Liver (tissue), 9 donors: ENCODE measurements around the gene PARVG. TPM values are rescaled to one million over a fixed set of nuclear protein-coding genes. Genes with fewer than 3 reads are reported as not detected.

ENCODE experiments used
- DNase-seq: peaks from one replicate; pipeline ENCODE4 v3.0.0-alpha.2; 2017; ENCODE audit warnings: low spot score
- H3K27ac ChIP-seq, 2 donors: one replicate each; pipeline ENCODE4 v1.7.0; 2013; ENCODE audit warnings: inconsistent platforms in 2 of 2, low read length in 2 of 2, control low read depth in 1 of 2, low read depth in 1 of 2, mild to moderate bottlenecking in 1 of 2
- H3K27me3 ChIP-seq, 4 donors: one replicate each; pipeline versions ENCODE4 v1.6.1 to v1.7.0; 2013; ENCODE audit warnings: low read length in 3 of 4, inconsistent platforms in 1 of 4, mild to moderate bottlenecking in 1 of 4, moderate library complexity in 1 of 4; ENCODE audit not compliant: control insufficient read depth in 4 of 4, insufficient read depth in 4 of 4
- H3K36me3 ChIP-seq, 4 donors: one replicate each; pipeline versions ENCODE4 v1.6.1 to v1.7.0; 2013; ENCODE audit warnings: low read length in 3 of 4, mild to moderate bottlenecking in 3 of 4, low read depth in 1 of 4, moderate library complexity in 1 of 4; ENCODE audit not compliant: control insufficient read depth in 4 of 4, insufficient read depth in 3 of 4
- H3K4me1 ChIP-seq, 4 donors: one replicate each; pipeline versions ENCODE4 v1.6.1 to v1.7.0; 2013; ENCODE audit warnings: low read length in 3 of 4, mild to moderate bottlenecking in 3 of 4, moderate library complexity in 1 of 4; ENCODE audit not compliant: control insufficient read depth in 4 of 4, insufficient read depth in 4 of 4
- H3K4me3 ChIP-seq, 3 donors: one replicate each; pipeline versions ENCODE4 v1.6.1 to v1.7.0; 2013; ENCODE audit warnings: low read length in 3 of 3, control low read depth in 1 of 3, low read depth in 1 of 3, mild to moderate bottlenecking in 1 of 3
- H3K9ac ChIP-seq, 2 donors: one replicate each; pipeline ENCODE4 v1.7.0; 2013; ENCODE audit warnings: low read length in 2 of 2, mild to moderate bottlenecking in 2 of 2, moderate library complexity in 2 of 2, control low read depth in 1 of 2, low read depth in 1 of 2
- H3K9me3 ChIP-seq, 4 donors: one replicate each; pipeline versions ENCODE4 v1.6.1 to v1.7.0; 2013; ENCODE audit warnings: low read length in 3 of 4; ENCODE audit not compliant: control insufficient read depth in 4 of 4
- ATF3 ChIP-seq: IDR thresholded peaks from 2 replicates; pipeline ENCODE4 v1.6.1; 2016; ENCODE audit warnings: antibody characterized with exemption
- CTCF ChIP-seq: fragments of 150-350 bp; IDR thresholded peaks from 2 replicates; pipeline ENCODE4 v1.5.1; 2017; ENCODE audit warnings: improper control_type of control experiment, low read depth, low read length; ENCODE audit not compliant: missing input control
- EGR1 ChIP-seq, 2 donors: IDR thresholded peaks; 2 replicates each; pipeline ENCODE4 v1.6.1; 2016 to 2018; ENCODE audit warnings: antibody characterized with exemption in 2 of 2, low read depth in 2 of 2
- FOXA1 ChIP-seq: IDR thresholded peaks from 2 replicates; pipeline ENCODE4 v1.6.1; 2016; ENCODE audit warnings: antibody characterized with exemption
- FOXA2 ChIP-seq: IDR thresholded peaks from 2 replicates; pipeline ENCODE4 v1.6.1; 2016; ENCODE audit warnings: antibody characterized with exemption
- GABPA ChIP-seq, 2 donors: IDR thresholded peaks in 1 of 2; conservative IDR thresholded peaks in 1 of 2; 2 replicates each; pipeline ENCODE4 v1.6.1; 2016; ENCODE audit warnings: antibody characterized with exemption in 2 of 2, mild to moderate bottlenecking in 1 of 2, moderate library complexity in 1 of 2
- HNF4A ChIP-seq, 2 donors: conservative IDR thresholded peaks; 2 replicates each; pipeline ENCODE4 v1.6.1; 2016; ENCODE audit warnings: antibody characterized with exemption in 2 of 2, mild to moderate bottlenecking in 2 of 2
- HNF4G ChIP-seq: IDR thresholded peaks from 2 replicates; pipeline ENCODE4 v1.6.1; 2016; ENCODE audit warnings: antibody characterized with exemption
- JUND ChIP-seq, 2 donors: IDR thresholded peaks; 2 replicates each; pipeline ENCODE4 v1.6.1; 2016; ENCODE audit warnings: antibody characterized with exemption in 2 of 2
- MAX ChIP-seq: IDR thresholded peaks from 2 replicates; pipeline ENCODE4 v1.6.1; 2016; ENCODE audit warnings: antibody characterized with exemption
- NR2F2 ChIP-seq: IDR thresholded peaks from 2 replicates; pipeline ENCODE4 v1.6.1; 2016; ENCODE audit warnings: antibody characterized with exemption
- RAD21 ChIP-seq, 2 donors: IDR thresholded peaks; 2 replicates each; pipeline ENCODE4 v1.6.1; 2016; ENCODE audit warnings: antibody characterized with exemption in 2 of 2, mild to moderate bottlenecking in 2 of 2
- REST ChIP-seq: IDR thresholded peaks from 2 replicates; pipeline ENCODE4 v1.6.1; 2016; ENCODE audit warnings: antibody characterized with exemption, mild to moderate bottlenecking
- RXRA ChIP-seq, 2 donors: IDR thresholded peaks; 2 replicates each; pipeline ENCODE4 v1.6.1; 2017 to 2018; ENCODE audit warnings: antibody characterized with exemption in 2 of 2, mild to moderate bottlenecking in 1 of 2
- SP1 ChIP-seq: IDR thresholded peaks from 2 replicates; pipeline ENCODE4 v1.6.1; 2018; ENCODE audit warnings: antibody characterized with exemption, mild to moderate bottlenecking
- TAF1 ChIP-seq: conservative IDR thresholded peaks from 2 replicates; pipeline ENCODE4 v1.6.1; 2016; ENCODE audit warnings: antibody characterized with exemption, mild to moderate bottlenecking
- YY1 ChIP-seq: IDR thresholded peaks from 2 replicates; pipeline ENCODE4 v1.6.1; 2016; ENCODE audit warnings: antibody characterized with exemption, mild to moderate bottlenecking
- ZBTB33 ChIP-seq: IDR thresholded peaks from 2 replicates; pipeline ENCODE4 v1.6.1; 2016; ENCODE audit warnings: antibody characterized with exemption
- WGBS: extraction: QIAGEN DNeasy Blood & Tissue Kit; methylation state at CpG from one replicate; pipeline ENCODE4 v1.1.7; 2013; 5-methylcytosine and 5-hydroxymethylcytosine counted together
- polyA plus RNA-seq, 2 donors: library from polyadenylated mRNA; stranded (reverse) in 1 of 2; unstranded in 1 of 2; fragments of 200-250 nt in 1 of 2; fragments of >200 nt in 1 of 2; fragmentation: Nextera tagmentation in 1 of 2; extraction: Ambion mirVana in 1 of 2; gene quantifications; one replicate each; pipeline versions ENCODE4 v1.2.1 to v1.2.3, GENCODE V29; 2013 to 2015
- total RNA-seq, 2 donors: library from RNA; depleted of rRNA; stranded (reverse); fragments of >200 nt; gene quantifications; one replicate each; pipeline ENCODE4 v1.2.3, GENCODE V29; 2014
- donor health status: healthy.
- donor health status: healthy.
- donor health status: healthy.
- donor health status: healthy.
- donor health status: healthy.

PARVG gene
- total and polyA plus RNA-seq, 4 donors: 4.0 to 12.1 (median 6.6) TPM

GRCh38 chr22:44161673-44162072 lies 19.1 kb upstream of the PARVG start:
- 91% methylated on average over 11 of the region's 11 CpGs for WGBS
- Histone ChIP-seq H3K9ac (no peak overlapping the region), H3K27me3 (no peaks in the 10 kb centered on the region), H3K4me1 (no peaks in the 10 kb centered on the region), H3K27ac (no peak overlapping the region), H3K4me3 (no peak overlapping the region), H3K36me3 (peaks cover 0 to 3% (median 0%) of the 10 kb centered on the region in 4 donors), H3K9me3 (no peaks in the 10 kb centered on the region)
- no peak for DNase-seq
- no peak for TF ChIP-seq HNF4A (conservative IDR thresholded peaks at IDR 0.05)

GRCh38 chr22:44162960-44163359 lies 17.8 kb upstream of the PARVG start:
- no peak for DNase-seq
- no peak overlapping the region for H3K4me3 ChIP-seq
- TF ChIP-seq NR2F2 (no peak), FOXA1 (no peak), CTCF (no peak), YY1 (no peak), MAX (no peak), ATF3 (no peak), JUND (IDR thresholded peaks at IDR 0.05) (no peak), GABPA (IDR thresholded peaks at IDR 0.05 in 1 of 2, conservative IDR thresholded peaks at IDR 0.05 in 1 of 2) (no peak), TAF1 (no peak), HNF4G (no peak), HNF4A (conservative IDR thresholded peaks at IDR 0.05) (no peak), RAD21 (IDR thresholded peaks at IDR 0.05) (no peak), EGR1 (IDR thresholded peaks at IDR 0.05; ENCODE audit: low read depth in 2 of 2) (no peak), RXRA (IDR thresholded peaks at IDR 0.05) (no peak), REST (no peak), SP1 (no peak), ZBTB33 (no peak), FOXA2 (no peak)
- no peaks in the 10 kb centered on the region for H3K4me1 ChIP-seq
- H3K27ac ChIP-seq: no peak overlapping the region
- WGBS: 92% methylated on average over 13 of the region's 13 CpGs
- no peaks in the 10 kb centered on the region for H3K27me3 ChIP-seq
- H3K9me3 ChIP-seq: no peaks in the 10 kb centered on the region
- no peak overlapping the region for H3K9ac ChIP-seq
- H3K36me3 ChIP-seq: peaks cover 0 to under 1% (median 0%) of the 10 kb centered on the region in 4 donors
